H1 (cell line): ENCODE data around the gene BBS9.

ENCODE experiments used
- CBX5 ChIP-seq: fragments of 300-800, 300-1000 bp; sonication (generic); IDR thresholded peaks from 2 replicates; pipeline ENCODE4 v1.7.1; 2016; ENCODE audit warnings: antibody characterized with exemption, low read length, low read depth
- EGR1 ChIP-seq: IDR thresholded peaks from 2 replicates; pipeline ENCODE4 v1.6.1; 2011; ENCODE audit warnings: low read depth, low read length, borderline replicate concordance
- EZH2 ChIP-seq: fragments of 200-600 bp; sonication (generic); IDR thresholded peaks from 2 replicates; pipeline ENCODE4 v1.7.1; 2012; ENCODE audit warnings: low read depth, mild to moderate bottlenecking, moderate library complexity, low read length, inconsistent platforms; ENCODE audit not compliant: severe bottlenecking
- FOSL1 ChIP-seq: IDR thresholded peaks from 2 replicates; pipeline ENCODE4 v1.6.1; 2011; ENCODE audit warnings: mild to moderate bottlenecking, low read depth, low read length, moderate library complexity; ENCODE audit not compliant: insufficient read depth
- PHF8 ChIP-seq: fragments of 200-600 bp; sonication (generic); conservative IDR thresholded peaks from 2 replicates; pipeline ENCODE4 v1.7.1; 2012; ENCODE audit warnings: low read depth, mild to moderate bottlenecking, inconsistent platforms, low read length, moderate library complexity
- POLR2A ChIP-seq, 2 experiments: IDR thresholded peaks; 1 replicate in 1 of 2; 2 replicates in 1 of 2; pipeline ENCODE4 v1.6.1; 2011; ENCODE audit warnings: low read depth in 2 of 2, low read length in 2 of 2, mild to moderate bottlenecking in 2 of 2; ENCODE audit errors: control extremely low read depth in 1 of 2
- POLR2AphosphoS5 ChIP-seq: IDR thresholded peaks from 2 replicates; pipeline ENCODE4 v1.6.1; 2011; ENCODE audit warnings: low read depth, low read length
- SUZ12 ChIP-seq: fragments of 200-600 bp; sonication (generic); IDR thresholded peaks from 2 replicates; pipeline ENCODE4 v1.6.1; 2012; ENCODE audit warnings: mild to moderate bottlenecking, inconsistent platforms, low read length, moderate library complexity, mixed read lengths
- TCF12 ChIP-seq: IDR thresholded peaks from 2 replicates; pipeline ENCODE4 v1.6.1; 2011; ENCODE audit warnings: low read depth, mild to moderate bottlenecking, low read length
- ZNF274 ChIP-seq: IDR thresholded peaks from 2 replicates; pipeline ENCODE4 v1.7.0; 2012; ENCODE audit warnings: low read length, borderline replicate concordance; ENCODE audit errors: extremely low read depth
- TF ChIP-seq, protein P1 (sequence below), 3 experiments: IDR thresholded peaks; 1 replicate in 2 of 3; 2 replicates in 1 of 3; pipeline versions ENCODE4 v1.5.1 to v1.6.1; 2011; ENCODE audit warnings: low read length in 3 of 3, mild to moderate bottlenecking in 3 of 3, inconsistent platforms in 2 of 3, low read depth in 1 of 3, moderate library complexity in 1 of 3; ENCODE audit not compliant: insufficient read depth in 1 of 3; ENCODE audit errors: control extremely low read depth in 1 of 3
- TF ChIP-seq, protein P2 (sequence below): IDR thresholded peaks from 2 replicates; pipeline ENCODE4 v1.6.1; 2012; ENCODE audit warnings: inconsistent platforms
- TF ChIP-seq, protein P3 (sequence below): IDR thresholded peaks from 2 replicates; pipeline ENCODE4 v1.6.1; 2011; ENCODE audit warnings: low read depth, mild to moderate bottlenecking, low read length; ENCODE audit not compliant: insufficient read depth
- TF ChIP-seq, protein P4 (sequence below): fragments of 300-600 bp; sonication (generic); IDR thresholded peaks from 2 replicates; pipeline ENCODE4 v1.7.1; 2012; ENCODE audit warnings: low read length, moderate library complexity, mild to moderate bottlenecking, inconsistent platforms; ENCODE audit not compliant: insufficient replicate concordance

DNA sequence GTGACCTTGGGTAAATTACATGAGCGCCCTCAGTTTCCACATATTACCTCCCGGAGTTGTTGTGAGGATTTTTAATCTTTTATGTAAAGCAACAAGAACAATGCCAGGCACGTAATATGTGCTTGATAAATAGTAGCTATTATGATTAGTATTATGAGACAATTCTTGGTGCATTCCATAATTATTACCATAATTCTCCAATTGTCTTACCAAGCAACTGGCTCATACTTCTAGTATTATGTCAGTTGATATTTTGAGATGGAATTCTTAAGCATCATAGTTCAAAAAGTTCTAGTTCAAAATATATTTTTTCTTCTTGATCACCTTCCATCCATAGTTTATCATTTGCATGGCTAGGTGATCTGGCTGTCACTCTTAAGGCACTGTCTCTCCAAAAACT, 259.0 kb downstream of the BBS9 start:
- TF ChIP-seq POLR2AphosphoS5 = no peak
- no peak for TF ChIP-seq EGR1
- TF ChIP-seq, protein P1, sequence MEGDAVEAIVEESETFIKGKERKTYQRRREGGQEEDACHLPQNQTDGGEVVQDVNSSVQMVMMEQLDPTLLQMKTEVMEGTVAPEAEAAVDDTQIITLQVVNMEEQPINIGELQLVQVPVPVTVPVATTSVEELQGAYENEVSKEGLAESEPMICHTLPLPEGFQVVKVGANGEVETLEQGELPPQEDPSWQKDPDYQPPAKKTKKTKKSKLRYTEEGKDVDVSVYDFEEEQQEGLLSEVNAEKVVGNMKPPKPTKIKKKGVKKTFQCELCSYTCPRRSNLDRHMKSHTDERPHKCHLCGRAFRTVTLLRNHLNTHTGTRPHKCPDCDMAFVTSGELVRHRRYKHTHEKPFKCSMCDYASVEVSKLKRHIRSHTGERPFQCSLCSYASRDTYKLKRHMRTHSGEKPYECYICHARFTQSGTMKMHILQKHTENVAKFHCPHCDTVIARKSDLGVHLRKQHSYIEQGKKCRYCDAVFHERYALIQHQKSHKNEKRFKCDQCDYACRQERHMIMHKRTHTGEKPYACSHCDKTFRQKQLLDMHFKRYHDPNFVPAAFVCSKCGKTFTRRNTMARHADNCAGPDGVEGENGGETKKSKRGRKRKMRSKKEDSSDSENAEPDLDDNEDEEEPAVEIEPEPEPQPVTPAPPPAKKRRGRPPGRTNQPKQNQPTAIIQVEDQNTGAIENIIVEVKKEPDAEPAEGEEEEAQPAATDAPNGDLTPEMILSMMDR (IDR thresholded peaks at IDR 0.05; ENCODE audit: control extremely low read depth in 1 of 3, insufficient read depth in 1 of 3, low read depth in 1 of 3, low read length in 3 of 3) = no peak
- no peak for TF ChIP-seq EZH2
- TF ChIP-seq, protein P2, sequence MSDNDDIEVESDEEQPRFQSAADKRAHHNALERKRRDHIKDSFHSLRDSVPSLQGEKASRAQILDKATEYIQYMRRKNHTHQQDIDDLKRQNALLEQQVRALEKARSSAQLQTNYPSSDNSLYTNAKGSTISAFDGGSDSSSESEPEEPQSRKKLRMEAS = no peak
- TF ChIP-seq POLR2A (IDR thresholded peaks at IDR 0.05; ENCODE audit: control extremely low read depth in 1 of 2, low read depth in 2 of 2, low read length in 2 of 2) = no peak
- no peak for TF ChIP-seq ZNF274
- no peak for TF ChIP-seq PHF8
- TF ChIP-seq, protein P3, sequence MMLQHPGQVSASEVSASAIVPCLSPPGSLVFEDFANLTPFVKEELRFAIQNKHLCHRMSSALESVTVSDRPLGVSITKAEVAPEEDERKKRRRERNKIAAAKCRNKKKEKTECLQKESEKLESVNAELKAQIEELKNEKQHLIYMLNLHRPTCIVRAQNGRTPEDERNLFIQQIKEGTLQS = no peak
- TF ChIP-seq FOSL1 = no peak
- TF ChIP-seq SUZ12 = no peak
- TF ChIP-seq, protein P4, sequence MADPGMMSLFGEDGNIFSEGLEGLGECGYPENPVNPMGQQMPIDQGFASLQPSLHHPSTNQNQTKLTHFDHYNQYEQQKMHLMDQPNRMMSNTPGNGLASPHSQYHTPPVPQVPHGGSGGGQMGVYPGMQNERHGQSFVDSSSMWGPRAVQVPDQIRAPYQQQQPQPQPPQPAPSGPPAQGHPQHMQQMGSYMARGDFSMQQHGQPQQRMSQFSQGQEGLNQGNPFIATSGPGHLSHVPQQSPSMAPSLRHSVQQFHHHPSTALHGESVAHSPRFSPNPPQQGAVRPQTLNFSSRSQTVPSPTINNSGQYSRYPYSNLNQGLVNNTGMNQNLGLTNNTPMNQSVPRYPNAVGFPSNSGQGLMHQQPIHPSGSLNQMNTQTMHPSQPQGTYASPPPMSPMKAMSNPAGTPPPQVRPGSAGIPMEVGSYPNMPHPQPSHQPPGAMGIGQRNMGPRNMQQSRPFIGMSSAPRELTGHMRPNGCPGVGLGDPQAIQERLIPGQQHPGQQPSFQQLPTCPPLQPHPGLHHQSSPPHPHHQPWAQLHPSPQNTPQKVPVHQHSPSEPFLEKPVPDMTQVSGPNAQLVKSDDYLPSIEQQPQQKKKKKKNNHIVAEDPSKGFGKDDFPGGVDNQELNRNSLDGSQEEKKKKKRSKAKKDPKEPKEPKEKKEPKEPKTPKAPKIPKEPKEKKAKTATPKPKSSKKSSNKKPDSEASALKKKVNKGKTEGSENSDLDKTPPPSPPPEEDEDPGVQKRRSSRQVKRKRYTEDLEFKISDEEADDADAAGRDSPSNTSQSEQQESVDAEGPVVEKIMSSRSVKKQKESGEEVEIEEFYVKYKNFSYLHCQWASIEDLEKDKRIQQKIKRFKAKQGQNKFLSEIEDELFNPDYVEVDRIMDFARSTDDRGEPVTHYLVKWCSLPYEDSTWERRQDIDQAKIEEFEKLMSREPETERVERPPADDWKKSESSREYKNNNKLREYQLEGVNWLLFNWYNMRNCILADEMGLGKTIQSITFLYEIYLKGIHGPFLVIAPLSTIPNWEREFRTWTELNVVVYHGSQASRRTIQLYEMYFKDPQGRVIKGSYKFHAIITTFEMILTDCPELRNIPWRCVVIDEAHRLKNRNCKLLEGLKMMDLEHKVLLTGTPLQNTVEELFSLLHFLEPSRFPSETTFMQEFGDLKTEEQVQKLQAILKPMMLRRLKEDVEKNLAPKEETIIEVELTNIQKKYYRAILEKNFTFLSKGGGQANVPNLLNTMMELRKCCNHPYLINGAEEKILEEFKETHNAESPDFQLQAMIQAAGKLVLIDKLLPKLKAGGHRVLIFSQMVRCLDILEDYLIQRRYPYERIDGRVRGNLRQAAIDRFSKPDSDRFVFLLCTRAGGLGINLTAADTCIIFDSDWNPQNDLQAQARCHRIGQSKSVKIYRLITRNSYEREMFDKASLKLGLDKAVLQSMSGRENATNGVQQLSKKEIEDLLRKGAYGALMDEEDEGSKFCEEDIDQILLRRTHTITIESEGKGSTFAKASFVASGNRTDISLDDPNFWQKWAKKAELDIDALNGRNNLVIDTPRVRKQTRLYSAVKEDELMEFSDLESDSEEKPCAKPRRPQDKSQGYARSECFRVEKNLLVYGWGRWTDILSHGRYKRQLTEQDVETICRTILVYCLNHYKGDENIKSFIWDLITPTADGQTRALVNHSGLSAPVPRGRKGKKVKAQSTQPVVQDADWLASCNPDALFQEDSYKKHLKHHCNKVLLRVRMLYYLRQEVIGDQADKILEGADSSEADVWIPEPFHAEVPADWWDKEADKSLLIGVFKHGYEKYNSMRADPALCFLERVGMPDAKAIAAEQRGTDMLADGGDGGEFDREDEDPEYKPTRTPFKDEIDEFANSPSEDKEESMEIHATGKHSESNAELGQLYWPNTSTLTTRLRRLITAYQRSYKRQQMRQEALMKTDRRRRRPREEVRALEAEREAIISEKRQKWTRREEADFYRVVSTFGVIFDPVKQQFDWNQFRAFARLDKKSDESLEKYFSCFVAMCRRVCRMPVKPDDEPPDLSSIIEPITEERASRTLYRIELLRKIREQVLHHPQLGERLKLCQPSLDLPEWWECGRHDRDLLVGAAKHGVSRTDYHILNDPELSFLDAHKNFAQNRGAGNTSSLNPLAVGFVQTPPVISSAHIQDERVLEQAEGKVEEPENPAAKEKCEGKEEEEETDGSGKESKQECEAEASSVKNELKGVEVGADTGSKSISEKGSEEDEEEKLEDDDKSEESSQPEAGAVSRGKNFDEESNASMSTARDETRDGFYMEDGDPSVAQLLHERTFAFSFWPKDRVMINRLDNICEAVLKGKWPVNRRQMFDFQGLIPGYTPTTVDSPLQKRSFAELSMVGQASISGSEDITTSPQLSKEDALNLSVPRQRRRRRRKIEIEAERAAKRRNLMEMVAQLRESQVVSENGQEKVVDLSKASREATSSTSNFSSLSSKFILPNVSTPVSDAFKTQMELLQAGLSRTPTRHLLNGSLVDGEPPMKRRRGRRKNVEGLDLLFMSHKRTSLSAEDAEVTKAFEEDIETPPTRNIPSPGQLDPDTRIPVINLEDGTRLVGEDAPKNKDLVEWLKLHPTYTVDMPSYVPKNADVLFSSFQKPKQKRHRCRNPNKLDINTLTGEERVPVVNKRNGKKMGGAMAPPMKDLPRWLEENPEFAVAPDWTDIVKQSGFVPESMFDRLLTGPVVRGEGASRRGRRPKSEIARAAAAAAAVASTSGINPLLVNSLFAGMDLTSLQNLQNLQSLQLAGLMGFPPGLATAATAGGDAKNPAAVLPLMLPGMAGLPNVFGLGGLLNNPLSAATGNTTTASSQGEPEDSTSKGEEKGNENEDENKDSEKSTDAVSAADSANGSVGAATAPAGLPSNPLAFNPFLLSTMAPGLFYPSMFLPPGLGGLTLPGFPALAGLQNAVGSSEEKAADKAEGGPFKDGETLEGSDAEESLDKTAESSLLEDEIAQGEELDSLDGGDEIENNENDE = no peak
- no peak for TF ChIP-seq TCF12
- no peak for TF ChIP-seq CBX5
